A549 (cell line): Measurements from ENCODE around the gene ENO2. TPM values are rescaled to one million over a fixed set of nuclear protein-coding genes. Genes with fewer than 3 reads are reported as not detected.
A peak's percentile ranks its signal among the peaks of the same experiment; 100 is the strongest.

ENCODE experiments used
- ATAC-seq, 2 experiments: fragments of 200-7000 bp in 1 of 2; fragments of >200 bp in 1 of 2; cut with Nextera tagmentation in 1 of 2; cut with Tn5 transposase in 1 of 2; 3 replicates each; pipeline versions ENCODE4 v1.8.0 to v1.9.1; 2018 to 2020; ENCODE audit warnings: mild to moderate bottlenecking in 1 of 2, moderate library complexity in 1 of 2
- CTCF ChIA-PET: fragments of 300-600 bp; sonication (Branson Sonifier 250); formaldehyde crosslinking; extraction: SDS; loops from one replicate; lab custom pipeline; 2021; ENCODE audit warnings: antibody characterized with exemption, inconsistent platforms; lab: Yijun Ruan, JAX
- POLR2A ChIA-PET: fragments of 350-600 bp; formaldehyde crosslinking; extraction: SDS; loops from one replicate; lab custom pipeline; 2021; ENCODE audit warnings: antibody characterized with exemption, inconsistent platforms; lab: Yijun Ruan, JAX
- DNase-seq, 2 experiments: peaks; one replicate each; pipeline versions ENCODE4 v3.0.0 to v3.0.0-alpha.2; 2011 to 2016; ENCODE audit warnings: low read depth in 1 of 2, low spot score in 1 of 2
- FAIRE-seq: peaks from 2 replicates; lab custom pipeline; 2011; peaks lifted over from hg19 to GRCh38; lab: Jason Lieb, UNC
- H3K27ac ChIP-seq, 2 experiments: fragments of >200 bp; sonication (Bioruptor Twin); formaldehyde crosslinking; 3 replicates each; pipeline ENCODE4 v1.5.1; 2016 to 2017
- H3K4me1 ChIP-seq: fragments of >200 bp; sonication (Bioruptor Twin); formaldehyde crosslinking; 3 replicates; pipeline ENCODE4 v1.6.1; 2016
- H3K4me2 ChIP-seq: fragments of >200 bp; sonication (Bioruptor Twin); formaldehyde crosslinking; 3 replicates; pipeline ENCODE4 v1.6.1; 2016
- H3K4me3 ChIP-seq: fragments of >200 bp; sonication (Bioruptor Twin); formaldehyde crosslinking; 3 replicates; pipeline ENCODE4 v1.5.1; 2016
- H3K9me3 ChIP-seq: fragments of >200 bp; sonication (Bioruptor Twin); formaldehyde crosslinking; 3 replicates; pipeline ENCODE4 v1.6.1; 2016
- BHLHE40 ChIP-seq: IDR thresholded peaks from 2 replicates; pipeline ENCODE4 v1.6.1; 2012; ENCODE audit warnings: low read depth, low read length, inconsistent platforms
- CEBPB ChIP-seq, 2 experiments: fragments of >200 bp in 1 of 2; sonication (Bioruptor Twin) in 1 of 2; formaldehyde crosslinking in 1 of 2; IDR thresholded peaks; 2 replicates each; pipeline ENCODE4 v1.6.1; 2012 to 2016
- CHD2 ChIP-seq: fragments of 150-350 bp; IDR thresholded peaks from 2 replicates; pipeline ENCODE4 v1.6.1; 2014; ENCODE audit warnings: low read length; ENCODE audit not compliant: partially characterized antibody
- CHD4 ChIP-seq: fragments of 200-600 bp; sonication (generic); IDR thresholded peaks from 2 replicates; pipeline ENCODE4 v1.6.1; 2016; ENCODE audit warnings: antibody characterized with exemption, mild to moderate bottlenecking, borderline replicate concordance
- EP300 ChIP-seq, 2 experiments: fragments of >200 bp; sonication (Bioruptor Twin); formaldehyde crosslinking; IDR thresholded peaks; 2 replicates in 1 of 2; 3 replicates in 1 of 2; pipeline ENCODE4 v1.6.1; 2016 to 2017
- FOSB ChIP-seq: fragments of 250-450 bp; sonication (Bioruptor Pico); IDR thresholded peaks from 2 replicates; pipeline ENCODE4 v1.5.0; 2020; ENCODE audit warnings: mild to moderate bottlenecking, moderate library complexity
- FOSL2 ChIP-seq, 2 experiments: fragments of 450-650 bp in 1 of 2; fragments of >200 bp in 1 of 2; sonication (Bioruptor Twin) in 1 of 2; formaldehyde crosslinking; IDR thresholded peaks; 2 replicates each; pipeline versions ENCODE4 v1.5.0 to v1.6.1; 2016 to 2020; ENCODE audit warnings: mild to moderate bottlenecking in 1 of 2, moderate library complexity in 1 of 2
- FOXS1 ChIP-seq: fragments of 250-450 bp; sonication (Bioruptor Pico); IDR thresholded peaks from 2 replicates; pipeline ENCODE4 v1.5.0; 2020; ENCODE audit warnings: mild to moderate bottlenecking, moderate library complexity
- GATA3 ChIP-seq: IDR thresholded peaks from 2 replicates; pipeline ENCODE4 v1.6.1; 2012; ENCODE audit warnings: borderline replicate concordance
- HEYL ChIP-seq: fragments of 250-450 bp; sonication (Bioruptor Pico); IDR thresholded peaks from 2 replicates; pipeline ENCODE4 v1.8.0; 2021; ENCODE audit warnings: mild to moderate bottlenecking, moderate library complexity
- MAFK ChIP-seq: fragments of 450-650 bp; IDR thresholded peaks from 2 replicates; pipeline ENCODE4 v1.6.1; 2014; ENCODE audit not compliant: partially characterized antibody
- MAZ ChIP-seq: fragments of 150-350 bp; IDR thresholded peaks from 2 replicates; pipeline ENCODE4 v1.6.1; 2014; ENCODE audit warnings: antibody characterized with exemption, low read depth, low read length, borderline replicate concordance
- NFE2L2 ChIP-seq: fragments of 150-350 bp; conservative IDR thresholded peaks from 2 replicates; pipeline ENCODE4 v1.6.1; 2014; ENCODE audit warnings: low read length
- PHF8 ChIP-seq: fragments of 200-600 bp; sonication (generic); IDR thresholded peaks from 2 replicates; pipeline ENCODE4 v1.6.1; 2016; ENCODE audit warnings: low read depth, mild to moderate bottlenecking, antibody characterized with exemption, moderate library complexity, borderline replicate concordance
- POLR2A ChIP-seq: IDR thresholded peaks from 2 replicates; pipeline ENCODE4 v1.6.1; 2012; ENCODE audit warnings: mild to moderate bottlenecking, low read length
- RAD21 ChIP-seq, 2 experiments: fragments of >200 bp in 1 of 2; sonication (Bioruptor Twin) in 1 of 2; formaldehyde crosslinking in 1 of 2; IDR thresholded peaks in 1 of 2; conservative IDR thresholded peaks in 1 of 2; 2 replicates in 1 of 2; 3 replicates in 1 of 2; pipeline ENCODE4 v1.6.1; 2012 to 2018; ENCODE audit warnings: inconsistent platforms in 1 of 2
- RARB ChIP-seq: fragments of 250-450 bp; sonication (Bioruptor Pico); IDR thresholded peaks from 2 replicates; pipeline ENCODE4 v1.8.0; 2021; ENCODE audit warnings: mild to moderate bottlenecking, moderate library complexity
- RFX5 ChIP-seq: fragments of 450-650 bp; IDR thresholded peaks from 2 replicates; pipeline ENCODE4 v1.7.1; 2014; ENCODE audit warnings: antibody characterized with exemption, mild to moderate bottlenecking, moderate library complexity
- SREBF2 ChIP-seq: fragments of 450-650 bp; IDR thresholded peaks from 2 replicates; pipeline ENCODE4 v1.6.1; 2014; ENCODE audit warnings: mild to moderate bottlenecking, moderate library complexity
- TFCP2L1 ChIP-seq: fragments of 250-450 bp; sonication (Bioruptor Pico); IDR thresholded peaks from 2 replicates; pipeline ENCODE4 v1.5.0; 2021; ENCODE audit warnings: mild to moderate bottlenecking
- TP53 ChIP-seq: fragments of 250-450 bp; sonication (Bioruptor Pico); IDR thresholded peaks from 2 replicates; pipeline ENCODE4 v1.5.0; 2021; ENCODE audit warnings: mild to moderate bottlenecking, moderate library complexity
- WGBS: methylation state at CpG from one replicate; pipeline ENCODE4 v1.1.6; 2017; ENCODE audit errors: missing lambda C conversion rate; 5-methylcytosine and 5-hydroxymethylcytosine counted together
- polyA plus RNA-seq, 4 experiments: library from polyadenylated mRNA; depleted of rRNA in 3 of 4; stranded (reverse); fragments of >200 nt; fragmentation: RNase III in 1 of 4; extraction: RNeasy Plus Mini Kit Qiagen cat#74134 plus additional on column Dnase treatment in 1 of 4; gene quantifications; 2 replicates in 3 of 4; 3 replicates in 1 of 4; pipeline ENCODE4 v1.2.3, GENCODE V29; 2011 to 2017
- TF ChIP-seq, protein P1 (sequence below): fragments of 200-600 bp; sonication (generic); IDR thresholded peaks from 2 replicates; pipeline ENCODE4 v1.6.1; 2016; ENCODE audit warnings: antibody characterized with exemption, mild to moderate bottlenecking, moderate library complexity
- TF ChIP-seq, protein P2 (sequence below): IDR thresholded peaks from 2 replicates; pipeline ENCODE4 v1.6.1; 2012
- TF ChIP-seq, protein P3 (sequence below): fragments of >200 bp; sonication (Bioruptor Twin); formaldehyde crosslinking; IDR thresholded peaks from 2 replicates; pipeline ENCODE4 v1.6.1; 2016
- TF ChIP-seq, protein P4 (sequence below): fragments of >200 bp; sonication (Bioruptor Twin); formaldehyde crosslinking; IDR thresholded peaks from 3 replicates; pipeline ENCODE4 v1.6.1; 2016

ENO2 gene
- polyA plus RNA-seq, 2 of the 4 experiments (the other 2 are of a cell fraction): 26.2 to 38.6 TPM

DNA sequence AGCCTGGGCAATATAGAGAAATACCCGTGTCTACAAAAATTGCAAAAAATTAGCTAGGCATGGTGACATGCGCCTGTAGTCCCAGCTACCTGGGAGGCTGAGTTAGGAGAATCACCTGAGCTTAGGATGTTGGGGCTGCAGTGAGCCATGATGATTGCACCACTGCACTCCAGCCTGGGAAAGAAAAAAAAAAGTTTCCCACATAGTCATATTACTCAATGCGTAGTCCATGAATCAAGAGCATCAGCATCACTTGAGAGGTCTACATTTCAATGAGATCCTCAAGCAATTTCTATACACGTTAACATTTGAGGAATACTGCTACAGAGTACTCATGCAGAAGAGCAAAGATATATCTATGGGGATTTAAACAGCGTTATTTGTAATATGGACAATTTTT, 15.0 kb upstream of the ENO2 start:
- H3K9me3 ChIP-seq: no peaks in the 10 kb centered on the region
- ChIA-PET CTCF (interaction anchor here (1.0 to 22.2 kb wide), 9 partner anchors 8 to 147 kb away, joined by 3 to 232 read pairs (median 6); partner anchors contain the start of genes MLF2, SPSB2 and TPI1), POLR2A (no interaction called here)
- no peak for FAIRE-seq
- 89% methylated on average over 5 of the region's 5 CpGs for WGBS
- DNase-seq: no peak
- H3K4me1 ChIP-seq: peaks cover 5% of the 10 kb centered on the region; the same call in 2 of the 3 replicates
- H3K27ac ChIP-seq: no peak overlapping the region
- H3K4me3 ChIP-seq: no peak overlapping the region
- H3K4me2 ChIP-seq: no peak overlapping the region
- no peak for ATAC-seq
- TF ChIP-seq, protein P1, sequence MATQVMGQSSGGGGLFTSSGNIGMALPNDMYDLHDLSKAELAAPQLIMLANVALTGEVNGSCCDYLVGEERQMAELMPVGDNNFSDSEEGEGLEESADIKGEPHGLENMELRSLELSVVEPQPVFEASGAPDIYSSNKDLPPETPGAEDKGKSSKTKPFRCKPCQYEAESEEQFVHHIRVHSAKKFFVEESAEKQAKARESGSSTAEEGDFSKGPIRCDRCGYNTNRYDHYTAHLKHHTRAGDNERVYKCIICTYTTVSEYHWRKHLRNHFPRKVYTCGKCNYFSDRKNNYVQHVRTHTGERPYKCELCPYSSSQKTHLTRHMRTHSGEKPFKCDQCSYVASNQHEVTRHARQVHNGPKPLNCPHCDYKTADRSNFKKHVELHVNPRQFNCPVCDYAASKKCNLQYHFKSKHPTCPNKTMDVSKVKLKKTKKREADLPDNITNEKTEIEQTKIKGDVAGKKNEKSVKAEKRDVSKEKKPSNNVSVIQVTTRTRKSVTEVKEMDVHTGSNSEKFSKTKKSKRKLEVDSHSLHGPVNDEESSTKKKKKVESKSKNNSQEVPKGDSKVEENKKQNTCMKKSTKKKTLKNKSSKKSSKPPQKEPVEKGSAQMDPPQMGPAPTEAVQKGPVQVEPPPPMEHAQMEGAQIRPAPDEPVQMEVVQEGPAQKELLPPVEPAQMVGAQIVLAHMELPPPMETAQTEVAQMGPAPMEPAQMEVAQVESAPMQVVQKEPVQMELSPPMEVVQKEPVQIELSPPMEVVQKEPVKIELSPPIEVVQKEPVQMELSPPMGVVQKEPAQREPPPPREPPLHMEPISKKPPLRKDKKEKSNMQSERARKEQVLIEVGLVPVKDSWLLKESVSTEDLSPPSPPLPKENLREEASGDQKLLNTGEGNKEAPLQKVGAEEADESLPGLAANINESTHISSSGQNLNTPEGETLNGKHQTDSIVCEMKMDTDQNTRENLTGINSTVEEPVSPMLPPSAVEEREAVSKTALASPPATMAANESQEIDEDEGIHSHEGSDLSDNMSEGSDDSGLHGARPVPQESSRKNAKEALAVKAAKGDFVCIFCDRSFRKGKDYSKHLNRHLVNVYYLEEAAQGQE: no peak
- TF ChIP-seq BHLHE40: no peak
- no peak for TF ChIP-seq SREBF2
- TF ChIP-seq, protein P2, sequence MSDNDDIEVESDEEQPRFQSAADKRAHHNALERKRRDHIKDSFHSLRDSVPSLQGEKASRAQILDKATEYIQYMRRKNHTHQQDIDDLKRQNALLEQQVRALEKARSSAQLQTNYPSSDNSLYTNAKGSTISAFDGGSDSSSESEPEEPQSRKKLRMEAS: no peak
- TF ChIP-seq CHD2: no peak
- TF ChIP-seq EP300 (IDR thresholded peaks at IDR 0.05): no peak
- TF ChIP-seq FOSB: no peak
- TF ChIP-seq PHF8: no peak
- TF ChIP-seq HEYL: no peak
- TF ChIP-seq, all 56 proteins: peak for 0

DNA sequence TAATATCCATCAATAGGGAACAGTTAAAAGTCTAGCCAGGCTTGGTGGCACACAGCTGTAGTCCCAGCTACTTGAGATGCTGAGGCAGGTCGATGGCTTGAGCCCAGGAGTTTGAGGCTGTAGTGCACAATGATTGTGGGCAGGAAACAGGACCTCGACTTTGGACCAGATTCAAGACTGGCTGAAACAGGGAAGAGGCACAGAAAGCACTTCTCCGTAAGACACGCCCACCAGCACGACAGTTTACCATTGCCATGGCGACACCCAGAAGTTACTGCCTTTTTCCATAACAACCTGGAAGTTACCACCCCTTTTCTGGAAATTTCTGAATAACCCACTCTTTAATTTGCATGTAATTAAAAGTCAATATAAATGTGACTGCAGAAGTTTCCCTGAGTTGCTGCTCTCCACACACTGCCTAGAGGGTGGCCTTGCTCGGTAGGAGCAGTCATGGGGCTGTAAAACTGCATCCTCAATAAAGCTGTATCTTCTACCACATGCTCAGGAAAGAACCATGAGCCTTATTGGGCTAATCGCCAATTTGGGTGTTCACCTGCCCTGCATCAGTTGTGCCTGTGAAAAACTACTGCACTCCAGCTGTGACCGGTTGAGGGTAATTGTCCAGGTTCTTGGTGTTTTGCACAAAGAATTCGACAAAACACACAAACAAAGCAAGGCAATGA, 14.4 kb upstream of the ENO2 start:
- ChIA-PET CTCF (interaction anchor here (1.0 to 22.2 kb wide), 9 partner anchors 8 to 148 kb away, joined by 3 to 232 read pairs (median 6); partner anchors contain the start of genes MLF2, SPSB2 and TPI1), POLR2A (no interaction called here)
- FAIRE-seq: no peak
- no peaks in the 10 kb centered on the region for H3K9me3 ChIP-seq
- DNase-seq: peak in 1 of 2 experiments; percentile 62
- WGBS: 74% methylated on average over 10 of the region's 10 CpGs
- ATAC-seq: no peak
- H3K4me3 ChIP-seq: no peak overlapping the region
- no peak for TF ChIP-seq FOXS1
- no peak for TF ChIP-seq MAZ
- no peak for TF ChIP-seq RARB (CRISPR knock-in tag)
- no peak for TF ChIP-seq PHF8
- TF ChIP-seq, protein P3, sequence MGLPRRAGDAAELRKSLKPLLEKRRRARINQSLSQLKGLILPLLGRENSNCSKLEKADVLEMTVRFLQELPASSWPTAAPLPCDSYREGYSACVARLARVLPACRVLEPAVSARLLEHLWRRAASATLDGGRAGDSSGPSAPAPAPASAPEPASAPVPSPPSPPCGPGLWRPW: no peak
- TF ChIP-seq FOSL2 (IDR thresholded peaks at IDR 0.05): no peak
- TF ChIP-seq FOSL2 (CRISPR knock-in tag; IDR thresholded peaks at IDR 0.05): no peak
- peaks cover 5% of the 10 kb centered on the region; the same call in 2 of the 3 replicates for H3K4me1 ChIP-seq
- H3K4me2 ChIP-seq: no peak overlapping the region
- H3K27ac ChIP-seq: no peak overlapping the region

DNA sequence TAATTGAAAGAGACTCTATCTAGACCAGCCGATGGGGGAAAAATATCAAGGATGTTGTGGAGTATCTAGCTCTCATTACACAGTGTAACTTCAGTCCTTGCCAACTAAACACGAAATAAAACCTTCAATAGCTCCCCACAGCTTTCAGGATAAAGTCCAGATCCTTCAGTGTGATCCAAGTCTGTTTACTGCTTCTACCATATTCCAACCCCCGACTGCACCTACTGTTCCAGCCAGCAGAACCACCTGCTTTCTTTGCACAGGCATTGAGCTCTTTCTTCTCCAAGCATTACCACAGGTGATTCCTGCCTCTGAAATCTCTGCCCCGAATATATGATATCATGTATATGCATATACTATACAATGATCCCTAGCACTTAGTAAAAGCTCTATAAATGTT, 11.9 kb upstream of the ENO2 start:
- Histone ChIP-seq H3K4me2 (no peak overlapping the region), H3K4me3 (no peak overlapping the region), H3K4me1 (peaks cover 11% of the 10 kb centered on the region; the same call in 2 of the 3 replicates), H3K27ac (no peak overlapping the region), H3K9me3 (no peaks in the 10 kb centered on the region)
- ATAC-seq (no peak), FAIRE-seq (no peak), DNase-seq (no peak)
- POLR2A ChIA-PET: interaction anchor here (2.5 kb wide), 1 partner anchor 11 kb away, joined by 10 read pairs; no protein-coding TSS in a partner anchor
- CTCF ChIA-PET: interaction anchor here (0.7 to 22.2 kb wide), 6 partner anchors 9 to 35 kb away, joined by 3 to 232 read pairs (median 35); partner anchors contain the start of genes SPSB2 and TPI1
- 78% methylated on average over 4 of the region's 4 CpGs for WGBS
- TF ChIP-seq FOSB (no peak), GATA3 (no peak), CEBPB (IDR thresholded peaks at IDR 0.05) (no peak), CHD4 (no peak), RFX5 (no peak), MAFK (no peak), NFE2L2 (no peak), HEYL (no peak), TFCP2L1 (no peak), TP53 (no peak), POLR2A (no peak), FOXS1 (no peak), RAD21 (conservative IDR thresholded peaks at IDR 0.05 in 1 of 2, IDR thresholded peaks at IDR 0.05 in 1 of 2) (no peak)
- TF ChIP-seq, protein P4, sequence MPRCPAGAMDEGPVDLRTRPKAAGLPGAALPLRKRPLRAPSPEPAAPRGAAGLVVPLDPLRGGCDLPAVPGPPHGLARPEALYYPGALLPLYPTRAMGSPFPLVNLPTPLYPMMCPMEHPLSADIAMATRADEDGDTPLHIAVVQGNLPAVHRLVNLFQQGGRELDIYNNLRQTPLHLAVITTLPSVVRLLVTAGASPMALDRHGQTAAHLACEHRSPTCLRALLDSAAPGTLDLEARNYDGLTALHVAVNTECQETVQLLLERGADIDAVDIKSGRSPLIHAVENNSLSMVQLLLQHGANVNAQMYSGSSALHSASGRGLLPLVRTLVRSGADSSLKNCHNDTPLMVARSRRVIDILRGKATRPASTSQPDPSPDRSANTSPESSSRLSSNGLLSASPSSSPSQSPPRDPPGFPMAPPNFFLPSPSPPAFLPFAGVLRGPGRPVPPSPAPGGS: no peak
- TF ChIP-seq, protein P3: no peak
